ENCODE measurements around the gene CCDC57.
"Not testable (repeated sequence)": the region's sequence is repeated elsewhere in the genome, so short reads cannot be mapped to it uniquely, and the experiment has no call there.

- not testable (repeated sequence) for TF ChIP-seq CTCF, EZH2phosphoT487, EZH2 (IDR thresholded peaks at IDR 0.05)
Observed at GRCh38 chr17:82193050-82193449, 19.6 kb downstream of the CCDC57 start.
